Lower leg skin (tissue), 3 donors: ENCODE data around the gene MB21D2.

ENCODE experiments used
- POLR2A ChIP-seq, 2 donors: fragments of 450-650 bp; IDR thresholded peaks; one replicate each; pipeline ENCODE4 v1.6.1; 2016 to 2017; ENCODE audit warnings: antibody characterized with exemption in 2 of 2, mild to moderate bottlenecking in 1 of 2, moderate library complexity in 1 of 2
- TF ChIP-seq, protein P1 (sequence below), 3 donors: fragments of 450-650 bp; IDR thresholded peaks; one replicate each; pipeline ENCODE4 v1.5.1; 2016; ENCODE audit warnings: antibody characterized with exemption in 3 of 3, mild to moderate bottlenecking in 3 of 3, moderate library complexity in 2 of 3

DNA sequence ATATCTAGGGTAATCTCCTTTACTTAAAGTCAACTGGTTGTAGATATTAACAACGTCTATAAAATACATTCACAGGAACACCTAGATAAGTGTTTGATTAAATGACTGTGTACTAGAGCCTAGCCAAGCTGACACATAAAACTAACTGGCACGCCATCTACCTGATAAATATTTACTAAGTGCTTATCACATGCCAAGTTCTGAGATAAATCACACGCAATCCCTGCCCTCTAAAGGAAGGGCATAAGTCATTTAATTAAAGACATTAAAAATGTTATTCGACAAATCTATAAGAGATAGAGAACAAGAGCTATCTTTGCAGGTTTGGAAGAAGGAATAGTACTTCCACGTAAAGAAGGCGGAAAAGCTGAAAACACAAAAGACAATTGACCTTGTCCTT lies 11.1 kb upstream of the MB21D2 start:
- no peak for TF ChIP-seq POLR2A (IDR thresholded peaks at IDR 0.05)
- TF ChIP-seq, protein P1, sequence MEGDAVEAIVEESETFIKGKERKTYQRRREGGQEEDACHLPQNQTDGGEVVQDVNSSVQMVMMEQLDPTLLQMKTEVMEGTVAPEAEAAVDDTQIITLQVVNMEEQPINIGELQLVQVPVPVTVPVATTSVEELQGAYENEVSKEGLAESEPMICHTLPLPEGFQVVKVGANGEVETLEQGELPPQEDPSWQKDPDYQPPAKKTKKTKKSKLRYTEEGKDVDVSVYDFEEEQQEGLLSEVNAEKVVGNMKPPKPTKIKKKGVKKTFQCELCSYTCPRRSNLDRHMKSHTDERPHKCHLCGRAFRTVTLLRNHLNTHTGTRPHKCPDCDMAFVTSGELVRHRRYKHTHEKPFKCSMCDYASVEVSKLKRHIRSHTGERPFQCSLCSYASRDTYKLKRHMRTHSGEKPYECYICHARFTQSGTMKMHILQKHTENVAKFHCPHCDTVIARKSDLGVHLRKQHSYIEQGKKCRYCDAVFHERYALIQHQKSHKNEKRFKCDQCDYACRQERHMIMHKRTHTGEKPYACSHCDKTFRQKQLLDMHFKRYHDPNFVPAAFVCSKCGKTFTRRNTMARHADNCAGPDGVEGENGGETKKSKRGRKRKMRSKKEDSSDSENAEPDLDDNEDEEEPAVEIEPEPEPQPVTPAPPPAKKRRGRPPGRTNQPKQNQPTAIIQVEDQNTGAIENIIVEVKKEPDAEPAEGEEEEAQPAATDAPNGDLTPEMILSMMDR (IDR thresholded peaks at IDR 0.05): no peak
